Kidney (tissue), 14 donors: ENCODE data around the gene BUD31. TPM values are rescaled to one million over a fixed set of nuclear protein-coding genes. Genes with fewer than 3 reads are reported as not detected.
"Not testable (repeated sequence)": the region's sequence is repeated elsewhere in the genome, so short reads cannot be mapped to it uniquely, and the experiment has no call there.

ENCODE experiments used
- DNase-seq, 5 donors: peaks; one replicate each; pipeline ENCODE4 v3.0.0-alpha.2; 2013 to 2020
- FAIRE-seq: peaks from 2 replicates; lab custom pipeline; 2012; peaks lifted over from hg19 to GRCh38; lab: Jason Lieb, UNC
- H3K27ac ChIP-seq, 2 donors: one replicate each; pipeline ENCODE4 v1.7.0; 2013; ENCODE audit warnings: low read depth in 2 of 2, low read length in 2 of 2, inconsistent platforms in 1 of 2
- H3K27me3 ChIP-seq: one replicate; pipeline ENCODE4 v1.7.1; 2013; ENCODE audit warnings: low read length, inconsistent platforms; ENCODE audit not compliant: control insufficient read depth, insufficient read depth
- H3K36me3 ChIP-seq, 3 donors: one replicate each; pipeline versions ENCODE4 v1.7.0 to v1.7.1; 2013; ENCODE audit warnings: low read length in 3 of 3, control low read depth in 1 of 3, inconsistent platforms in 1 of 3; ENCODE audit not compliant: insufficient read depth in 3 of 3, control insufficient read depth in 2 of 3
- H3K4me1 ChIP-seq, 3 donors: one replicate each; pipeline versions ENCODE4 v1.7.0 to v1.7.1; 2013; ENCODE audit warnings: low read length in 3 of 3, inconsistent platforms in 1 of 3, low read depth in 1 of 3; ENCODE audit not compliant: control insufficient read depth in 2 of 3, insufficient read depth in 2 of 3
- H3K4me3 ChIP-seq, 3 donors: one replicate each; pipeline versions ENCODE4 v1.7.0 to v1.8.1; 2013; ENCODE audit warnings: low read length in 3 of 3, control low read depth in 1 of 3, inconsistent platforms in 1 of 3
- H3K9ac ChIP-seq, 3 donors: one replicate each; pipeline versions ENCODE4 v1.7.0 to v1.7.1; 2013; ENCODE audit warnings: low read length in 3 of 3, control low read depth in 1 of 3, inconsistent platforms in 1 of 3
- H3K9me3 ChIP-seq, 3 donors: one replicate each; pipeline versions ENCODE4 v1.7.0 to v1.7.1; 2013; ENCODE audit warnings: low read length in 3 of 3, control low read depth in 1 of 3, inconsistent platforms in 1 of 3; ENCODE audit not compliant: control insufficient read depth in 2 of 3, insufficient read depth in 1 of 3
- intact Hi-C: fragments of 100-400 bp; cut with DNase I; formaldehyde crosslinking; loops from one replicate; pipeline ENCODE4 v1.11.1; 2022
- polyA plus RNA-seq: library from polyadenylated mRNA; stranded (reverse); fragments of 350-450 nt; fragmentation: Illumina TruSeq; extraction: RNeasy Lipid Tissue Mini Kit (QIAGEN cat#74804); gene quantifications from one replicate; pipeline ENCODE4 v1.2.3, GENCODE V29; 2014; ENCODE audit warnings: low read depth, low replicate concordance; ENCODE audit not compliant: insufficient read depth
- total RNA-seq: library from RNA; stranded (reverse); fragmentation: NEBNext Ultra II Directional; extraction: Animal tissue kit (Norgen Biotek cat#: 25700); gene quantifications from one replicate; pipeline ENCODE4 v1.2.1, GENCODE V29; 2021
- TF ChIP-seq, protein P1 (sequence below): IDR thresholded peaks from 3 replicates; pipeline ENCODE4 v1.5.1; 2012; ENCODE audit warnings: mild to moderate bottlenecking, moderate library complexity, borderline replicate concordance; ENCODE audit not compliant: insufficient read depth; ENCODE audit errors: extremely low read depth
- donor health status: control.
- donor health status: control.
- donor health status: control.
- donor health status: control.
- donor health status: control.
- donor health status: DM: yes; HTN: yes; CAD: no.
- donor health status: Normal renal cell carcinoma (clear cell type).

The BUD31 gene
- total and polyA plus RNA-seq, 2 donors from 2014 or later: 79.0 to 141 TPM

DNA sequence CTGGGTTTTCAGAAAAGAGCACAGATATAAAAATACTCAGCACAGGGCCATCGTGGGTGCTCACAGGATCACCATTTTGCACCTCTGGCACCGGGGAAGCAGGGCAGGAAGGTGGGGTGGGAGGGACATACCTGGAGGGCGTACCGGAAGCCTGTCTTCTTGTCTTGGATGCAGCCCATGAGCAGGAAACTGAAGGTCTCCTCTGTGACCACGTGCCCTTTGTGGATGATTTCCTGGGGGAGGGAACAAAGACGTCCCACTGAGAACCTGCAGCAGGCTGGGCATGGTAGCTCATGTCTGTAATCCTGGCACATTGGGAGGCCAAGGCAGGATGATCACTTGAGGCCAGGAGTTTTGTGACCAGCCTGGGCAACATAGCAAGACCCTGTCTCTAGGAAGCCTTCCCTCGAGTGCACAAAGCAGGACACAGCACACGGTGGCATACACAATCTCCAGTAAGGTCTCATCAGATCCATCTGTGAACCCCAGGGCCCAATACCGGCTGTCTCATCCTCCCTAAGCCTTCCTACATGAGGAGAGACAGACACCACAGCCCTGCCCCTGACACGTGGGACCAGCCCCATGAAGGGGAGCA, 20.3 kb downstream of the BUD31 start:
- no peaks in the 10 kb centered on the region for H3K27me3 ChIP-seq
- TF ChIP-seq, protein P1, sequence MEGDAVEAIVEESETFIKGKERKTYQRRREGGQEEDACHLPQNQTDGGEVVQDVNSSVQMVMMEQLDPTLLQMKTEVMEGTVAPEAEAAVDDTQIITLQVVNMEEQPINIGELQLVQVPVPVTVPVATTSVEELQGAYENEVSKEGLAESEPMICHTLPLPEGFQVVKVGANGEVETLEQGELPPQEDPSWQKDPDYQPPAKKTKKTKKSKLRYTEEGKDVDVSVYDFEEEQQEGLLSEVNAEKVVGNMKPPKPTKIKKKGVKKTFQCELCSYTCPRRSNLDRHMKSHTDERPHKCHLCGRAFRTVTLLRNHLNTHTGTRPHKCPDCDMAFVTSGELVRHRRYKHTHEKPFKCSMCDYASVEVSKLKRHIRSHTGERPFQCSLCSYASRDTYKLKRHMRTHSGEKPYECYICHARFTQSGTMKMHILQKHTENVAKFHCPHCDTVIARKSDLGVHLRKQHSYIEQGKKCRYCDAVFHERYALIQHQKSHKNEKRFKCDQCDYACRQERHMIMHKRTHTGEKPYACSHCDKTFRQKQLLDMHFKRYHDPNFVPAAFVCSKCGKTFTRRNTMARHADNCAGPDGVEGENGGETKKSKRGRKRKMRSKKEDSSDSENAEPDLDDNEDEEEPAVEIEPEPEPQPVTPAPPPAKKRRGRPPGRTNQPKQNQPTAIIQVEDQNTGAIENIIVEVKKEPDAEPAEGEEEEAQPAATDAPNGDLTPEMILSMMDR: no peak
- no peaks in the 10 kb centered on the region for H3K9me3 ChIP-seq
- no peaks in the 10 kb centered on the region for H3K4me1 ChIP-seq
- no peak overlapping the region for H3K4me3 ChIP-seq
- peaks cover 0 to 13% (median 10%) of the 10 kb centered on the region in 3 donors for H3K36me3 ChIP-seq
- no peak overlapping the region for H3K27ac ChIP-seq
- no peak for DNase-seq
- no peak for FAIRE-seq
- intact Hi-C loops: no loop called here
- H3K9ac ChIP-seq: no peak overlapping the region

DNA sequence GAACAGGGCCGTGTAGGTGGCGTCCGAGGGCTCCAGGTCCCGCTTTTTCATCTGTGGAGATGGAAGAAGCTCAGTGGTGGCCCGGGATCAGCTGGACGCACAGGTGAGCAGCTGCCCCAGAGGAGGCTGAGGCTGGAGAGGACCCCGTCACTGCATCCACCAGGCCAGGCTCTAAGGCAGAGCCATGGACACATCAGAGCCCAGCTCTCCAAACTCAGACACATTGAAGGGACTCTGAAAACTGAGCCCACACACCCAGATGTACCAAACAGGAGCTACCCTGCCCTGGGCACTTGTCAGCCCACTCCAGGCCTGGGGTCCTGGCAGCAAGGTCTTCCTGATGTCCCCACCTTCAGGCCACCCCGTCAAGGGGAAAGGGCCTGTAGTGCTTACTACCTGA, 21.0 kb downstream of the BUD31 start:
- H3K27me3 ChIP-seq: no peaks in the 10 kb centered on the region
- intact Hi-C loops: no loop called here

DNA sequence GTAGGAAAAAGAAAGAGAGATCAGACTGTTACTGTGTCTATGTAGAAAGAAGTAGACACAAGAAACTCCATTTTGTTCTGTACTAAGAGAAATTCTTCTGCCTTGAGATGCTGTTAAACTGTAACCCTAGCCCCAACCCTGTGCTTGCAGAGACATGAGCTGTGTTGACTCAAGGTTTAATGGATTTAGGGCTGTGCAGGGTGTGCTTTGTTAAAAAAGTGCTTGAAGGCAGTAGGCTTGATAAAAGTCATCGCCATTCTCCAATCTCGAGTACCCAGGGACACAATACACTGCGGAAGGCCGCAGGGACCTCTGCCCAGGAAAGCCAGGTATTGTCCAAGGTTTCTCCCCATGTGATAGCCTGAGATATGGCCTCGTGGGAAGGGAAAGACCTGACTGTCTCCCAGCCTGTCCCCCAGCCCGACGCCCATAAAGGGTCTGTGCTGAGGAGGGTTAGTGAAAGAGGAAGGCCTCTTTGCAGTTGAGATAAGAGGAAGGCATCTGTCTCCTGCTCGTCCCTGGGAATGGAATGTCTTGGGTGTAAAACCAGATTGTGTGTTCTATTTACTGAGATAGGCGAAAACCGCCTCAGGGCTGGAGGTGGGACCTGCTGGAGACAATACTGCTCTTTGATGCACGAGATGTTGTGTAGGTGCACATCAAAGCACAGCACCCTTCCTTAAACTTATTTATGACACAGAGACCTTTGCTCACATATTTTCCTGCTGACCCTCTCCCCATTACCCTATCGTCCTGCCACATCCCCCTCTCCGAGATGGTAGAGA, 23.2 kb downstream of the BUD31 start:
- H3K4me1 ChIP-seq, FAIRE-seq, H3K9ac ChIP-seq, intact Hi-C loops, H3K9me3 ChIP-seq, H3K4me3 ChIP-seq, DNase-seq, H3K27me3 ChIP-seq, H3K27ac ChIP-seq: not testable (repeated sequence)
- peaks cover 0 to 17% (median 12%) of the 10 kb centered on the region in 3 donors for H3K36me3 ChIP-seq

More for the DNA sequence above, 21.0 kb downstream of the BUD31 start:
- Histone ChIP-seq H3K36me3 (peaks cover 0 to 15% (median 12%) of the 10 kb centered on the region in 3 donors), H3K4me3 (no peak overlapping the region), H3K27ac (no peak overlapping the region), H3K9me3 (no peaks in the 10 kb centered on the region), H3K9ac (no peak overlapping the region), H3K4me1 (no peaks in the 10 kb centered on the region)
- no peak for FAIRE-seq
- no peak for DNase-seq
- TF ChIP-seq, protein P1: no peak

DNA sequence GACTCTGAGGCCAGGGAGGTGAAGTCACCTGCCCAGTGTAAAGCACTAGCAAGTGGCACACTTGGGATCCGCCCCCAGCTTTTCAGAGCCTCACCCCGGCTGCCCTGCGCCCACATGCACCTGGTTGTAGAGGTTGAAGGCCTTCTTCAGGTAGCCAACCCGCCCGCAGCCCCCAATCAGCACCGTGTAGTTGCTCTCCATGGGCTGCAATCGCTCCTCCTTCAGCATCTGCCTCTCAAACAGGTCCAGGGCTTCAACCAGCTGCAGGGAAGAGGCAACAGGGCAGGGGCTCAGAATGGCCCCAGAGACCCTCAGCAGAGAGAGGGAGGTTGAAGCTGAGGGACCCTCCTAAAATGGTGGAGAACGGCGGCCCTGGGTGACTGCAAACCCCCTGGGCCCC, 24.4 kb downstream of the BUD31 start:
- peaks cover 0 to 5% (median 0%) of the 10 kb centered on the region in 3 donors for H3K4me1 ChIP-seq
- no peaks in the 10 kb centered on the region for H3K27me3 ChIP-seq
- no peak overlapping the region for H3K9ac ChIP-seq
- H3K4me3 ChIP-seq: no peak overlapping the region
- no peaks in the 10 kb centered on the region for H3K9me3 ChIP-seq
- DNase-seq (no peak), FAIRE-seq (no peak)
- peaks cover 0 to 17% (median 12%) of the 10 kb centered on the region in 3 donors for H3K36me3 ChIP-seq
- TF ChIP-seq, protein P1: no peak
- intact Hi-C loops: no loop called here
- H3K27ac ChIP-seq: no peak overlapping the region
